ENCODE data around the gene GPR39. TPM values are rescaled to one million over a fixed set of nuclear protein-coding genes. Genes with fewer than 3 reads are reported as not detected.
A peak's percentile ranks its signal among the peaks of the same experiment; 100 is the strongest.

GPR39 gene
- polyA plus RNA-seq, result 9.5 TPM
- long read RNA-seq, donor 1, partial matches to known transcripts, result 6 of 6 reads
- long read RNA-seq, donor 1, other reads (novel, unspliced or antisense), result 0 of 6 reads
- long read RNA-seq, donor 2, result 0 reads
- long read RNA-seq, donor 3, result 0 reads
- long read RNA-seq, donor 4, result 0 reads
- long read RNA-seq, donor 5, result 0 reads
- long read RNA-seq, donor 6, result 0 reads
- long read RNA-seq, donor 7, result 0 reads
- long read RNA-seq, donor 8, result 0 reads
- long read RNA-seq, donor 9, partial matches to known transcripts, result 7 of 8 reads
- long read RNA-seq, donor 9, other reads (novel, unspliced or antisense), result 0 of 8 reads
- long read RNA-seq, donor 10, partial matches to known transcripts, result 8 of 9 reads
- long read RNA-seq, donor 10, other reads (novel, unspliced or antisense), result 0 of 9 reads
- long read RNA-seq, donor 11, result 0 reads

GRCh38 chr2:132416723-132417395 lies at the start of gene GPR39:
TSS of gene GPR39 (plus strand) at chr2:132416805.
- no peak for DNase-seq
- Histone ChIP-seq H3K4me3 (ENCODE audit: low read length) (peak within 1 kb of the TSS; percentile 63), H3K9me3 (ENCODE audit: control insufficient read depth, low read depth, low read length) (no peaks in the 10 kb centered on the region), H3K27me3 (ENCODE audit: control insufficient read depth, insufficient read depth, low read length) (no peaks in the 10 kb centered on the region), H3K36me3 (ENCODE audit: control insufficient read depth, insufficient read depth, low read length) (no peaks in the 10 kb centered on the region), H3K4me1 (ENCODE audit: control insufficient read depth, insufficient read depth, low read length) (peaks cover 52% of the 10 kb centered on the region), H3K27ac (ENCODE audit: low read length) (peak within 1 kb of the TSS; percentile 98)
- 5% methylated on average over 4 of the region's 23 CpGs for WGBS (ENCODE audit: insufficient coverage, low lambda C conversion rate)

- Histone ChIP-seq H3K4me1 (ENCODE audit: control insufficient read depth, insufficient read depth, low read length) (no peaks in the 10 kb centered on the region), H3K9me3 (ENCODE audit: control insufficient read depth, low read depth, low read length) (no peaks in the 10 kb centered on the region), H3K27me3 (ENCODE audit: control insufficient read depth, insufficient read depth, low read length) (no peaks in the 10 kb centered on the region), H3K4me3 (ENCODE audit: low read length) (no peak overlapping the region), H3K27ac (ENCODE audit: low read length) (no peak overlapping the region), H3K36me3 (ENCODE audit: control insufficient read depth, insufficient read depth, low read length) (no peaks in the 10 kb centered on the region)
- no peak for DNase-seq
- 50% methylated on average over 2 of the region's 2 CpGs for WGBS (ENCODE audit: insufficient coverage, low lambda C conversion rate)
Measured at GRCh38 chr2:132368191-132368590, 48.4 kb upstream of the GPR39 start.

GRCh38 chr2:132372276-132372675 lies 44.3 kb upstream of the GPR39 start:
- Histone ChIP-seq H3K27ac (ENCODE audit: low read length) (no peak overlapping the region), H3K4me3 (ENCODE audit: low read length) (no peak overlapping the region), H3K4me1 (ENCODE audit: control insufficient read depth, insufficient read depth, low read length) (no peaks in the 10 kb centered on the region), H3K27me3 (ENCODE audit: control insufficient read depth, insufficient read depth, low read length) (no peaks in the 10 kb centered on the region), H3K9me3 (ENCODE audit: control insufficient read depth, low read depth, low read length) (no peaks in the 10 kb centered on the region), H3K36me3 (ENCODE audit: control insufficient read depth, insufficient read depth, low read length) (no peaks in the 10 kb centered on the region)
- WGBS (ENCODE audit: insufficient coverage, low lambda C conversion rate), result no CpG with 5 or more reads among the region's 3 CpGs
- DNase-seq, result no peak

GRCh38 chr2:132373391-132374135 lies 43.0 kb upstream of the GPR39 start:
- Histone ChIP-seq H3K27ac (ENCODE audit: low read length) (peak overlapping the region; percentile 43), H3K4me3 (ENCODE audit: low read length) (no peak overlapping the region), H3K4me1 (ENCODE audit: control insufficient read depth, insufficient read depth, low read length) (no peaks in the 10 kb centered on the region), H3K9me3 (ENCODE audit: control insufficient read depth, low read depth, low read length) (no peaks in the 10 kb centered on the region), H3K27me3 (ENCODE audit: control insufficient read depth, insufficient read depth, low read length) (no peaks in the 10 kb centered on the region), H3K36me3 (ENCODE audit: control insufficient read depth, insufficient read depth, low read length) (no peaks in the 10 kb centered on the region)
- DNase-seq, result no peak
- no CpG with 5 or more reads among the region's 5 CpGs for WGBS (ENCODE audit: insufficient coverage, low lambda C conversion rate)

GRCh38 chr2:132374151-132374550 lies 42.5 kb upstream of the GPR39 start:
- Histone ChIP-seq H3K4me3 (ENCODE audit: low read length) (no peak overlapping the region), H3K27me3 (ENCODE audit: control insufficient read depth, insufficient read depth, low read length) (no peaks in the 10 kb centered on the region), H3K9me3 (ENCODE audit: control insufficient read depth, low read depth, low read length) (no peaks in the 10 kb centered on the region), H3K27ac (ENCODE audit: low read length) (peak overlapping the region; percentile 43), H3K4me1 (ENCODE audit: control insufficient read depth, insufficient read depth, low read length) (no peaks in the 10 kb centered on the region), H3K36me3 (ENCODE audit: control insufficient read depth, insufficient read depth, low read length) (no peaks in the 10 kb centered on the region)
- peak in 1 of 2 donors; percentile 13 for DNase-seq

GRCh38 chr2:132374551-132374950 lies 42.1 kb upstream of the GPR39 start:
- Histone ChIP-seq H3K4me3 (ENCODE audit: low read length) (no peak overlapping the region), H3K36me3 (ENCODE audit: control insufficient read depth, insufficient read depth, low read length) (no peaks in the 10 kb centered on the region), H3K4me1 (ENCODE audit: control insufficient read depth, insufficient read depth, low read length) (no peaks in the 10 kb centered on the region), H3K27ac (ENCODE audit: low read length) (no peak overlapping the region), H3K27me3 (ENCODE audit: control insufficient read depth, insufficient read depth, low read length) (no peaks in the 10 kb centered on the region), H3K9me3 (ENCODE audit: control insufficient read depth, low read depth, low read length) (no peaks in the 10 kb centered on the region)
- DNase-seq, result no peak
- no CpG with 5 or more reads among the region's 2 CpGs for WGBS (ENCODE audit: insufficient coverage, low lambda C conversion rate)

GRCh38 chr2:132374961-132375360 lies 41.6 kb upstream of the GPR39 start:
- no CpG with 5 or more reads among the region's 1 CpG for WGBS (ENCODE audit: insufficient coverage, low lambda C conversion rate)
- H3K4me1 ChIP-seq (ENCODE audit: control insufficient read depth, insufficient read depth, low read length), result no peaks in the 10 kb centered on the region

GRCh38 chr2:132381376-132381775 lies 35.2 kb upstream of the GPR39 start:
- H3K4me3 ChIP-seq (ENCODE audit: low read length), result no peak overlapping the region
- H3K27me3 ChIP-seq (ENCODE audit: control insufficient read depth, insufficient read depth, low read length), result no peaks in the 10 kb centered on the region
- no peaks in the 10 kb centered on the region for H3K4me1 ChIP-seq (ENCODE audit: control insufficient read depth, insufficient read depth, low read length)
- H3K36me3 ChIP-seq (ENCODE audit: control insufficient read depth, insufficient read depth, low read length), result no peaks in the 10 kb centered on the region
- H3K27ac ChIP-seq (ENCODE audit: low read length), result no peak overlapping the region
- no CpG with 5 or more reads among the region's 4 CpGs for WGBS (ENCODE audit: insufficient coverage, low lambda C conversion rate)
- H3K9me3 ChIP-seq (ENCODE audit: control insufficient read depth, low read depth, low read length), result no peaks in the 10 kb centered on the region
- DNase-seq, result no peak

More at GRCh38 chr2:132374961-132375360, 41.6 kb upstream of the GPR39 start:
- H3K9me3 ChIP-seq (ENCODE audit: control insufficient read depth, low read depth, low read length), result no peaks in the 10 kb centered on the region
- no peak for DNase-seq
- no peaks in the 10 kb centered on the region for H3K36me3 ChIP-seq (ENCODE audit: control insufficient read depth, insufficient read depth, low read length)
- no peak overlapping the region for H3K4me3 ChIP-seq (ENCODE audit: low read length)
- no peaks in the 10 kb centered on the region for H3K27me3 ChIP-seq (ENCODE audit: control insufficient read depth, insufficient read depth, low read length)
- no peak overlapping the region for H3K27ac ChIP-seq (ENCODE audit: low read length)

- H3K4me3 ChIP-seq (ENCODE audit: low read length), result no peak overlapping the region
- no peaks in the 10 kb centered on the region for H3K9me3 ChIP-seq (ENCODE audit: control insufficient read depth, low read depth, low read length)
- no peaks in the 10 kb centered on the region for H3K27me3 ChIP-seq (ENCODE audit: control insufficient read depth, insufficient read depth, low read length)
- no peaks in the 10 kb centered on the region for H3K36me3 ChIP-seq (ENCODE audit: control insufficient read depth, insufficient read depth, low read length)
- H3K4me1 ChIP-seq (ENCODE audit: control insufficient read depth, insufficient read depth, low read length), result no peaks in the 10 kb centered on the region
- no peak for DNase-seq
- no CpG with 5 or more reads among the region's 8 CpGs for WGBS (ENCODE audit: insufficient coverage, low lambda C conversion rate)
- no peak overlapping the region for H3K27ac ChIP-seq (ENCODE audit: low read length)
Measured at GRCh38 chr2:132383956-132384355, 32.6 kb upstream of the GPR39 start.

- Histone ChIP-seq H3K4me3 (ENCODE audit: low read length) (no peak overlapping the region), H3K27me3 (ENCODE audit: control insufficient read depth, insufficient read depth, low read length) (no peaks in the 10 kb centered on the region), H3K9me3 (ENCODE audit: control insufficient read depth, low read depth, low read length) (no peaks in the 10 kb centered on the region), H3K4me1 (ENCODE audit: control insufficient read depth, insufficient read depth, low read length) (no peaks in the 10 kb centered on the region), H3K36me3 (ENCODE audit: control insufficient read depth, insufficient read depth, low read length) (no peaks in the 10 kb centered on the region), H3K27ac (ENCODE audit: low read length) (no peak overlapping the region)
- 80% methylated on average over 1 of the region's 4 CpGs for WGBS (ENCODE audit: insufficient coverage, low lambda C conversion rate)
- DNase-seq, result no peak
Measured at GRCh38 chr2:132384491-132385151, 32.0 kb upstream of the GPR39 start.
